Measurements from ENCODE around the gene DHRS12. TPM values are rescaled to one million over a fixed set of nuclear protein-coding genes. Genes with fewer than 3 reads are reported as not detected.

The DHRS12 gene
- total RNA-seq, 1 donor from 2014 or later = 2.4 TPM

DNA sequence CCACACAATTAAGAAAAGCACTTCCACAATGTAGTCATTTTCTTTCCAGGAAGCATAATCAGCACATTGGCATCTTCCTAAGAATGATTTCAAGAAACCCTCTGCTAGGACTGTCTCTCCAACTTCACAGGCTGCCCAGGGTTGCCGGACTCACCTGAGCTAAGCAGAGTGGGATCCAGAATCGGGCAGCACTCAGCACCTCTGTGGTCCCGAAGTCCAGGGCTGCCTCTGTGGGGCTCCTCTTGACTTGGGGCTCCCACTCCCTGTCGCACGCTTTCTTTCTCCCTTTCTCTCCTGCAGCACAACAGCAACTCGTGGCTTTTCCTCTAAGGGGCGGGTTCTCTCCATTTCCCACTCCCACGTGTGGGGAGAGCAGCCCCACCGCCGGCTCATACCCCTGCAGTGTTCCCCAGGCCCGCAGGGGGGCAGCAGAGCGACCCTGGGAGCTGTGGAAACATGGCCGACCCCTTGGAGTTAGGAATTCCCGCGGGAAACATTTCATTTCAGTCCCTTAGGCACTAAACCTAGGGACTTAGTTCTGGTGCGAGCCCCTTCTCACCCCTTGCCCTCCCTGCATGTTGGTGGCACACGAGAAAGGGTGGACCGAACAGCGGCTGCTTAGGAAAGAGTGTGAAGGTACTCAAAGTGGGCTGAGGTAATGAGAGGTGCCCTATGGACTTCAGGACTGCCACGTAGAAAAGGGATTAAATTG lies 41.1 kb upstream of the DHRS12 start, which contains the start of gene TMEM272:
TMEM272 (minus strand) TSS at position 316 of the 712 bp plus-strand sequence. CDS start 6,647 bp downstream, outside the sequence.
- TF ChIP-seq, protein P1, sequence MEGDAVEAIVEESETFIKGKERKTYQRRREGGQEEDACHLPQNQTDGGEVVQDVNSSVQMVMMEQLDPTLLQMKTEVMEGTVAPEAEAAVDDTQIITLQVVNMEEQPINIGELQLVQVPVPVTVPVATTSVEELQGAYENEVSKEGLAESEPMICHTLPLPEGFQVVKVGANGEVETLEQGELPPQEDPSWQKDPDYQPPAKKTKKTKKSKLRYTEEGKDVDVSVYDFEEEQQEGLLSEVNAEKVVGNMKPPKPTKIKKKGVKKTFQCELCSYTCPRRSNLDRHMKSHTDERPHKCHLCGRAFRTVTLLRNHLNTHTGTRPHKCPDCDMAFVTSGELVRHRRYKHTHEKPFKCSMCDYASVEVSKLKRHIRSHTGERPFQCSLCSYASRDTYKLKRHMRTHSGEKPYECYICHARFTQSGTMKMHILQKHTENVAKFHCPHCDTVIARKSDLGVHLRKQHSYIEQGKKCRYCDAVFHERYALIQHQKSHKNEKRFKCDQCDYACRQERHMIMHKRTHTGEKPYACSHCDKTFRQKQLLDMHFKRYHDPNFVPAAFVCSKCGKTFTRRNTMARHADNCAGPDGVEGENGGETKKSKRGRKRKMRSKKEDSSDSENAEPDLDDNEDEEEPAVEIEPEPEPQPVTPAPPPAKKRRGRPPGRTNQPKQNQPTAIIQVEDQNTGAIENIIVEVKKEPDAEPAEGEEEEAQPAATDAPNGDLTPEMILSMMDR (conservative IDR thresholded peaks at IDR 0.05; ENCODE audit: low read depth, low read length) = peak; percentile 96
- no peak for DNase-seq (ENCODE audit: low read depth)
- H3K4me3 ChIP-seq (ENCODE audit: low read depth, low read length) = peak within 1 kb of the TSS; percentile 43

DNA sequence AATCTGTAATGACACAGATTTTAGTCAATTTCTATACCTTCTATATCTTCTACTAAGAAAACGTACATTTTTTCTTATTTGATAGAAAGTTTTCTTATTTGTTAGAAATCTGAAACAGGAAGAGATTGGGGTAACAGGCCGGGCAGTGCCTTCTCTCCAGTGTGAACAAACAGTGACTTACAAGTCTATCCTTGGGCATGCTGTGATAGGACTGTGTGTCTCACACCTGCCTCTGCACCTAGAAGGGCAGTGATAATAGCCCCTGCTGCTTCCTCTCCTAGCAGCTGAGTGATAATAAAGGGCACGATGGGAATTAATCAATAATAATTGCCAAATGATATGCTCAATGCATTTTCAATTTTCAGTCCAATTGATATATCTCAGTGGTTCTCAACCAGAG lies 39.6 kb upstream of the DHRS12 start:
- DNase-seq (ENCODE audit: low read depth) = no peak
- H3K4me3 ChIP-seq (ENCODE audit: low read depth, low read length) = no peak overlapping the region
- TF ChIP-seq, protein P1 (conservative IDR thresholded peaks at IDR 0.05; ENCODE audit: low read depth, low read length) = no peak

GRCh38 chr13:51841732-51842131 lies 37.8 kb upstream of the DHRS12 start:
- no peak for DNase-seq (ENCODE audit: low read depth)
- H3K4me3 ChIP-seq (ENCODE audit: low read depth, low read length) = no peak overlapping the region
- TF ChIP-seq, protein P1 (conservative IDR thresholded peaks at IDR 0.05; ENCODE audit: low read depth, low read length) = no peak

GRCh38 chr13:51840917-51841316 lies 37.0 kb upstream of the DHRS12 start:
- TF ChIP-seq, protein P1 (conservative IDR thresholded peaks at IDR 0.05; ENCODE audit: low read depth, low read length) = no peak
- no peak for DNase-seq (ENCODE audit: low read depth)
- H3K4me3 ChIP-seq (ENCODE audit: low read depth, low read length) = no peak overlapping the region

DNA sequence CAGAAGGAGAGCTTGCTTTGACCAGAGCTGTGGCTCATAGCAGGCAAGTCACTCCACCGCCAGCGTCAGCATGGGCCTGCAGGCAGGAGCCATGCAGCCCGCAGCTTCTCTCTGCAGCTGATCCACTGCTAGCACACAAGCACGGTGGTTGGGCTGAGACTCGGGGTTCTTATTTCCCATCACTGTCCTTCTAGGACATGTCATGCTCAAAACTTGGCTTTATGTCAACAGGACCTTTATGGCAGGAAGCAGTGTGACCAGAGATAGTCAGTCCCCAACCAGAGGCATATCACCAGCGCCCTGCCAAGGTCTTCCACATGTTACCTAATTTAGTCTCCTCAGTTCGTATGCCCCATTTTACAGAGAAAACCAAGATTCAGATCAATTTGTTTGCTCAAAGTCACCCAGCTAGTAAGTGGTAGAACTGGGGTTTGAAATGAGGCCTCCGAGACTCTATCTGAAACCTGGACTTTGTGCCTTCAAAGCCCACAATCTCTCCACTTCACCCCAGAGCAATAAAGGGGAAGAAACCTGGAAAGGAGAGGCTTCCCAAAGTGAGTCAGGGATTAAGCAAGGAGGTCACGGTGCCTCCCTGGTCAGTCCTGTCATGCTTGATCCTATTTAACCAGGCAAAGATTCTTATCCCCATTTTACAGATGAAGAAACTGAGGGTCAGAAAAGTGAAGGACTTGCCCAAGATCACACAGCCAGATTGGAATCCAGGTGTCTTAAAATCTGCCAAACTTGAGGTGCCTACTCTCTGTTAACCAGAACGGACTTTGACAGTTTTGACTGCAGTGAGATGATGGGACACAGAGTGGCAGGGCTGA lies 36.0 kb upstream of the DHRS12 start:
- no peak for DNase-seq (ENCODE audit: low read depth)
- TF ChIP-seq, protein P1 (conservative IDR thresholded peaks at IDR 0.05; ENCODE audit: low read depth, low read length) = no peak
- H3K4me3 ChIP-seq (ENCODE audit: low read depth, low read length) = no peak overlapping the region

- peak; percentile 32 for DNase-seq (ENCODE audit: low read depth)
- no peak overlapping the region for H3K4me3 ChIP-seq (ENCODE audit: low read depth, low read length)
Observed at GRCh38 chr13:51838240-51838846, 34.4 kb upstream of the DHRS12 start.

More at GRCh38 chr13:51838240-51838846, 34.4 kb upstream of the DHRS12 start:
- TF ChIP-seq, protein P1 (conservative IDR thresholded peaks at IDR 0.05; ENCODE audit: low read depth, low read length) = no peak
